Renal cortex interstitium (tissue), 15 donors: ENCODE measurements around the gene PLA2G15. TPM values are rescaled to one million over a fixed set of nuclear protein-coding genes. Genes with fewer than 3 reads are reported as not detected.

ENCODE experiments used
- DNase-seq, 11 donors: peaks; one replicate each; pipeline ENCODE4 v3.0.0-alpha.2; 2013; ENCODE audit warnings: low read depth in 9 of 11, low spot score in 4 of 11; ENCODE audit errors: extremely low read depth in 1 of 11
- long read RNA-seq, 16 experiments: transcript quantifications; one replicate each; lab custom pipeline, GENCODE V29; 2026
- polyA plus RNA-seq, 3 donors: library from polyadenylated mRNA; unstranded; fragments of 120-200 nt; gene quantifications; one replicate each; pipeline ENCODE4 v1.2.1, GENCODE V29; 2013; ENCODE audit not compliant: insufficient read length in 3 of 3

Gene PLA2G15
- polyA plus RNA-seq: 10 to 100 TPM; 20.3 to 23.7 (median 23.4) TPM
- long read RNA-seq, donor 1, partial matches to known transcripts: 0 of 6 reads
- long read RNA-seq, donor 1, other reads (novel, unspliced or antisense): 0 of 6 reads
- long read RNA-seq, donor 2, partial matches to known transcripts: 0 of 4 reads
- long read RNA-seq, donor 2, other reads (novel, unspliced or antisense): 0 of 4 reads
- long read RNA-seq, donor 3, transcript PLA2G15-201 (6 exons, 2,727 nt): major isoform, 15 of 17 reads
- long read RNA-seq, donor 3, partial matches to known transcripts: 0 of 17 reads
- long read RNA-seq, donor 3, other reads (novel, unspliced or antisense): 0 of 17 reads
- long read RNA-seq, donor 4, transcript PLA2G15-201 (6 exons, 2,727 nt): major isoform, 5 of 5 reads
- long read RNA-seq, donor 4, partial matches to known transcripts: 0 of 5 reads
- long read RNA-seq, donor 4, other reads (novel, unspliced or antisense): 0 of 5 reads
- long read RNA-seq, donor 5: 0 reads
- long read RNA-seq, donor 6, partial matches to known transcripts: 0 of 4 reads
- long read RNA-seq, donor 6, other reads (novel, unspliced or antisense): 0 of 4 reads
- long read RNA-seq, donor 7, transcript PLA2G15-201 (6 exons, 2,727 nt): major isoform, 11 of 13 reads
- long read RNA-seq, donor 7, partial matches to known transcripts: 0 of 13 reads
- long read RNA-seq, donor 7, other reads (novel, unspliced or antisense): 0 of 13 reads
- long read RNA-seq, donor 8: 0 reads
- long read RNA-seq, donor 9, transcript PLA2G15-201 (6 exons, 2,727 nt): major isoform, 8 of 9 reads
- long read RNA-seq, donor 9, partial matches to known transcripts: 0 of 9 reads
- long read RNA-seq, donor 9, other reads (novel, unspliced or antisense): 0 of 9 reads
- long read RNA-seq, donor 10, transcript PLA2G15-201 (6 exons, 2,727 nt): major isoform, 8 of 9 reads
- long read RNA-seq, donor 10, partial matches to known transcripts: 0 of 9 reads
- long read RNA-seq, donor 10, other reads (novel, unspliced or antisense): 0 of 9 reads
- long read RNA-seq, donor 11, transcript PLA2G15-201 (6 exons, 2,727 nt): major isoform, 8 of 8 reads
- long read RNA-seq, donor 11, partial matches to known transcripts: 0 of 8 reads
- long read RNA-seq, donor 11, other reads (novel, unspliced or antisense): 0 of 8 reads
- long read RNA-seq, donor 12, partial matches to known transcripts: 0 of 6 reads
- long read RNA-seq, donor 12, other reads (novel, unspliced or antisense): 0 of 6 reads
- long read RNA-seq, donor 13: 0 reads
- long read RNA-seq, donor 14, transcript PLA2G15-201 (6 exons, 2,727 nt): major isoform, 5 of 7 reads
- long read RNA-seq, donor 14, partial matches to known transcripts: 0 of 7 reads
- long read RNA-seq, donor 14, other reads (novel, unspliced or antisense): 0 of 7 reads
- long read RNA-seq, donor 15, partial matches to known transcripts: 0 of 4 reads
- long read RNA-seq, donor 15, other reads (novel, unspliced or antisense): 0 of 4 reads
- long read RNA-seq, donor 16, transcript PLA2G15-201 (6 exons, 2,727 nt): major isoform, 19 of 22 reads
- long read RNA-seq, donor 16, partial matches to known transcripts: 0 of 22 reads
- long read RNA-seq, donor 16, other reads (novel, unspliced or antisense): 0 of 22 reads

GRCh38 chr16:68244903-68245853 lies at the start of gene PLA2G15:
PLA2G15 (plus strand) TSS chr16:68245373; CDS start chr16:68245427, 54 bp downstream.
- DNase-seq: peak in 10 of 11 donors; percentile 83 to 95 (median 92)

GRCh38 chr16:68197250-68197649 lies 47.9 kb upstream of the PLA2G15 start:
- DNase-seq: no peak

- DNase-seq: no peak
Measured at GRCh38 chr16:68200088-68200783, 44.9 kb upstream of the PLA2G15 start.

- DNase-seq: peak in 6 of 11 donors; percentile 16 to 45 (median 24)
Measured at GRCh38 chr16:68202091-68202519, 43.1 kb upstream of the PLA2G15 start.

- DNase-seq: no peak
Measured at GRCh38 chr16:68206245-68206644, 38.9 kb upstream of the PLA2G15 start.

- DNase-seq: no peak
Measured at GRCh38 chr16:68214726-68215125, 30.4 kb upstream of the PLA2G15 start.

GRCh38 chr16:68215302-68215701 lies 29.9 kb upstream of the PLA2G15 start:
- no peak for DNase-seq

- DNase-seq: no peak
Measured at GRCh38 chr16:68216240-68216639, 28.9 kb upstream of the PLA2G15 start.

GRCh38 chr16:68217506-68217905 lies 27.7 kb upstream of the PLA2G15 start:
- DNase-seq: no peak

GRCh38 chr16:68219725-68220351 lies 25.3 kb upstream of the PLA2G15 start:
- DNase-seq: no peak

- DNase-seq: no peak
Measured at GRCh38 chr16:68223072-68223471, 22.1 kb upstream of the PLA2G15 start.

GRCh38 chr16:68226116-68226515 lies 19.1 kb upstream of the PLA2G15 start:
- DNase-seq: no peak

GRCh38 chr16:68227183-68227793 lies 17.9 kb upstream of the PLA2G15 start:
- no peak for DNase-seq

- DNase-seq: no peak
Measured at GRCh38 chr16:68227850-68228553, 17.2 kb upstream of the PLA2G15 start.

- no peak for DNase-seq
Measured at GRCh38 chr16:68228652-68229051, 16.5 kb upstream of the PLA2G15 start.
